GM19099 (cell line): ENCODE data around the gene NMD3.

ENCODE experiments used
- POLR2A ChIP-seq: IDR thresholded peaks from 3 replicates; pipeline ENCODE4 v1.6.1; 2011; ENCODE audit warnings: low read depth; ENCODE audit not compliant: insufficient read length; ENCODE audit errors: extremely low read depth

Gene NMD3

DNA sequence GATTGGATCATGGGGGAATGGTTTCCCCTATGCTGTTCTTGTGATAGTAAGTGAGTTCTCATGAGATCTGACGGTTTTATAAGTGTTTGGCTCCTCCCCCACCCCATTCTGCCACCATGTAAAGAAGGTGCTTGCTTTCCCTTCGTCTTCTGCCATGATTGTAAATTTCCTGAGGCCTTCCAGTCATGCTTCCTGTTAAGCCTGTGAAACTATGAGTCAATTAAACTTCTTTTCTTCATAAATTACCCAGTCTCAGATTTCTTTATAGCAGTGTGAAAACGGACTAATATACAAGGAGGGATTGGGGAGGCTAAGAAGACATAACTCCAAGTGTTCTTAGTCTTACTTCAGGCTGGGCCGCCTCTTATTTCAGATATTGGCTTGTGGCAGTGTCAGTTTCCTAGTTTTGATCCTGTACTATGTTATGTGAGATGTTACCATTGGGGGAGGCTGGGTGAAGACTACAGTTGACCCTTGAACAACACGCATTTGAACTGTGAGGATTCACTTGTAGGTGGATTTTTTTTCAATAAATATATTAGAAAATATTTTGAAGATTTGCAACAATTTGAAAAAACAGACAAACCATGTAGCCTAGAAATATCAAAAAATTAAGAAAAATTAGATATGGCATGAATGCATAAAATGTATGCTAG lies 44.9 kb downstream of the NMD3 start:
- TF ChIP-seq POLR2A = no peak

DNA sequence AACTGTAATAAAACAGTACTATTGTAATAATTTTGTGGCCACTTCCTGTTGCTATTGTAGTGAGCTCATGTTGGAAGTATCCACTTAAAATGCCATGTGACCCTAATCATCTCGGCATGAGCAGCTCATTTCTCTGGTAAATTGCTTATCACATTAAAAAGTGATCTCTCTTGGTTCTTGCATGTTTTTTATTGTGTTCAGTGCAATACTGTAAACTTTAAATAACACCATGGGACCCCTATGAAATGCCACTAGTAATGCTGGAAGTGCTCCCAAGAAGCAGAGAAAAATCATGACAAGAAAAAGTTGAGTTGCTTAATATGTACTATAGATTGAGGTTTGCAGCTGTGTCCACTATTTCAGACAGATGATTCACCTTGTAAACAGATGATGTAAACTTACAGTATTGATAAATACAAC lies 45.6 kb downstream of the NMD3 start:
- TF ChIP-seq POLR2A = no peak

DNA sequence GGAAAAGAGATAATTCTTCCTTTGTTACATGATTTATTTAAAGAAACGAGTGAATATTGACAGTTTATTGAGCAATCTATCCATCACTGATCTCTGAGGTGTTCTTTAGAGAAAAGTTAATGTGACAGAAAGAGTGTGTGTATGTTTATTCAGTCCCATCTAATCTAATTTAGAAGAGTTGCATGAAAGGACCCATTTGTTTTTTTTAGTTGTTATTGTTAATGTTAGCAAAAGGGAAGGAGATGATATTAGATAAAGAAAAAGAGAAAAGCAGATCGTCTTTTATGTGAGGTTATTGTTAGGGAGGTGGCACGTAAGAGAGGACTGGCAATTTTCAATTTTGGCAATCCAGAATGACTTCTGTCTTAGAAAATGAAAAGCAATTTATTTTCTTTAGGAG lies 46.5 kb downstream of the NMD3 start:
- no peak for TF ChIP-seq POLR2A

DNA sequence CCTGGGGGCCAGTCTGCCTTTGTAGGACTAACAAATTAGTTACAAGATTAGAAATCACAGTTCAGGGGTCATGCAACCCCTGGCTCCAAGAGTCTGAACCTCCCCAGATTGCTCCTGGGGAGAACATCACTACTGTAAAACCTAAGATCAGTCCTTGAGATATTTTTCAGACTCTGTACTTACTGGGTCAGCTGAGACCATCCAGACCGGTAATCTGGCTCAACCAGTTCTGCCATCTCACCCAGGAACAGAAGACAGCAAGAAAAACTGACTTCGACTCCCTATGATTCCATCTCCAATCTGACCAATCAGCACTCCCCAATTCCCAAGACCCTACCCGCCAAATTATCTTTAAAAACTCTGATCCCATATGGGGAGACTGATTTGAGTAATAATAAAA lies 47.5 kb downstream of the NMD3 start:
- no peak for TF ChIP-seq POLR2A

DNA sequence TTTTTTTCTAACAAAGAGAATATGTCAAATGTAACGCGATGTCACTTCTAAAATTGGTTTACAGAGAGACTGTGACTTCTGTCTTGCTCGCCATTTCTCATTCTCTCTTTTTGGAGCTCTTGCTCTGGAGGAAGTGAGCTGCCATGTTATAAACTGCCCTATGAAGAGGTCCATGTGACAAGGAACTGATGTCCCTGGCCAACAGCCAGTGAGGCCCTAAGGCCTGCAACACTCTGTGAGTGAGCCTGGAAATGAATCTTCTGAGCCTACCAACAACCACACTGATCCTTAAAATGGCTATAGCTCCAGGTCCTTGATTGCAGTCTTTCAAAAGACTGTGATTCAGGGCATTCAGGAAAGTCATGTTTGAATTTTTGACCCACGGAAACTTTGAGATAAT lies 49.9 kb downstream of the NMD3 start:
- TF ChIP-seq POLR2A = no peak

DNA sequence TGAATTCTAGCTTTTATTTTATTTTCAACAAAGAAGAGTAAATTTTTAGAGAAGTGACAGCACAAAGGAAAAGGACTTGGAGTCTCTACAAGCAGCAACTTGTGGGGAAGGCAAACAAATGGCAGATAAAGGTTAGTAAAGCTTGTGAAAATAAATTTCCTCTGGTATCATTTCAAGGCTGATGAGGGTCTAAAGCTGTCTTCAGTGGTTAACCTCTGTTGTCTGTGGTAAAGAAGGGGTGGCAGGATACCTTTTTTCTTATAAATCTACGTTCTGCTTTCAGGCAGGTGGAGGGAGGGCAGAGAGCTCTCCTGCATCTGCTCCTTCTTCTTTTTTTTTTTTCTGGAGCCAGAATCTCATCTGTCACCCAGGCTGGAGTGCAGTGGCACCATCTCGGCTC lies 50.5 kb downstream of the NMD3 start:
- TF ChIP-seq POLR2A = no peak

DNA sequence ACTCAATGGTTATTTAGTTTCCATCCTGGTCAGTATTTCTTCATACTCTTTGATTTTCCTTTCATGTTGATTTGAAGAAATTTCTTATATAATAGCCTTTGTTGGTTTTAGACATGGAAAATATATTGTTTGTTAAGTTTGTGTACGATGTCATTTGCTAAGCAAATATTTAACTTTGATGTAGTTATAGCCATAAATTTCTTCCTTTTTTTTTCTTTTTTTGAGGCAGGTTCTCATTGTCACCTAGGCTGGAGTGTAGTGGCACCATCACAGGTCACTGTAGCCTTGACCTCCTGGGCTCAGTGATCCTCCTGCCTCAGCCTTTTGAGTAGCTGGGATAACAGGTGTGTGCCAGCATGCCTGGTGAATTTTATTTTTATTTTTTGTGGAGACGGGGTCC lies 51.4 kb downstream of the NMD3 start:
- TF ChIP-seq POLR2A = no peak

DNA sequence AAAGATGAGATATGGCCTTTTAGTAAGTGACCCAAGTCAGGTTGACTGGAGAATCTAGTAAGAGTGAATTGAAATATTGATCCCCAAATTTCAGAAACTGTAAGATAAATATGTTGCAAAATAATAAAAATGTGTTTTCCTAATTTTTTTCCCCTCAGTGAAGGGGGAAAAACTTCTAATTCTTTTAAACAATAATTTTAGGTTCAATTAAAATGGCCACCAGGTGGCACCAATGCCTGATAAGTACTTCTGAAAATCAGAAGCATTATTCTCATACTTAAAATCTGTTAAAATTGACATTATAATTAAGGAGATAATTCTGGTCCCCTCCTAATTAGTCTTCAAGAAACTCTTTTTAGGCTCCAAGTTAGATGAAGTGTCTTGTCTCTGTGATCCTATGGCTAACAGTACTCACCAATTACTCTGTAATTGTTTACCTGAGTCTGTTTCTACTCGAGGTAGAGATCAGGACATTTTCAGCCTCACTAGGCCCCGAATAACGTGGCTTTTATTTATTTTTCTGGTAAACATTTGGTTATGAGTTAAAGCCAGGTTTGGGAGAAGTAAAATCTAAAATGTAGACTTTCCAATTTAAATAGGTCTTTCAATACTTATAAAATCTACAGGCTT lies 52.6 kb downstream of the NMD3 start:
- no peak for TF ChIP-seq POLR2A

DNA sequence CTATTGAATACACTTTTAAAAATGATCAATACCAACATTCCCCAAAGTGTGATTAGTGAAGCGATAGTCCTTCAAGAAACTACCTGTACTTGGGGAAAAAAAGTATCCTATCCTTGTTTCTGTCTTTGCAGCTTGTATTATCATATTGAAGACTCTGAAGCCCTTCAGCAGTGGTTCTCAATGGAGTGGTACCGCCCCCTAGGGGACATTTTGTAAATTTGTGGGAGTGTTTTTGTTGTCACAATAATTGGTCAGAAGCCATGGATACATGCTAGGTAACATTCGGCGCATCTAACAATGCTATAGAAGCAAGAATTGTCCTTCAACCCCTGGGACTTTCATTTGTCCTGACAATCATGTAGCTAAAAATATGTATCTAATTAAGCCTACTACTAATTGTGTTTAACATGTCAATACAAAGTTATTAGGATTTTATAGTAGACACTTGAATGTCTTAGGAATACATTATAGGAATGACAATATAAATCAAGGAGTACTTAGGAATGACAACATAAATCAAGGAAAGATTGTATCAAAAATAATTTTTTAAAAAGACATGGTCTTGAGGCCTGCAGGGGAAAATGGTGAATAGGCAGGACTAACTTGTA lies 53.7 kb downstream of the NMD3 start:
- no peak for TF ChIP-seq POLR2A

DNA sequence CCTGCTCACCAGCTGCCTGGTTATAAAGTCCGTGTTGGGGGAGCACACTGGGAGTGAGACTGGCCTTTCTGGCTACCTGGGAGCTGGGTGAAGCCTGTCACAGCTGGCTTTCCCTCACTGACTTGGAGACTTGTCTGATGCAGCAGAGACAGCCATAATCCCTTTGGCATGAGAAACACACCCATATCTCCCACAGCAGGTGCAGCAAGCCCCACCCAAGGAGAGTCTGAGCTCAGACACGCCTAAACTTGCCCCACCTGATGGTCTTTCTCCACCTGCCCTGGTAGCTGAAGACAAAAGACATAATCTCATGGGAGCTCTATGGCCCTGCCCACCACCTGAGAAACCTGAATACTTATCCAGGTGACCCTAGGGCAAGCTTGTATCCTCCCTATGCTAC lies 54.8 kb downstream of the NMD3 start:
- no peak for TF ChIP-seq POLR2A

DNA sequence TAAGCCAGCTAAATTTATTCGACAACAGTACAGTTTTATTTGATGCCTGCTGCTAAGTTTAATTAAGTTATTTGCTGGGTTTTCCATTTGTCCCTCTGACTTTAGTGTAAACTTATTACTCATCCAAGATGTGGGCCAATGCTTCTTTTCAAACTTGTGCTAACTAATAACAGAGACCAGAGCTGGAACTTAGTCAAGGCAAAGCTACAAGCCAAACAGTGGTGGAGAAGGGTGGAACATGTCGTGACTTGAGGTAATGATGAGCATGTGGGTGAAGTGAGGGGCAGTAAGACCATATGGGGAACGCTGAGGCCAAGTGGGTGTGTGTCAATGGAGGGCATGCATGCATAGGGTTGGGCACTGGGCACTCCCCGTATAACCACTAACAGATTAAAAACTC lies 63.9 kb downstream of the NMD3 start:
- TF ChIP-seq POLR2A = no peak

DNA sequence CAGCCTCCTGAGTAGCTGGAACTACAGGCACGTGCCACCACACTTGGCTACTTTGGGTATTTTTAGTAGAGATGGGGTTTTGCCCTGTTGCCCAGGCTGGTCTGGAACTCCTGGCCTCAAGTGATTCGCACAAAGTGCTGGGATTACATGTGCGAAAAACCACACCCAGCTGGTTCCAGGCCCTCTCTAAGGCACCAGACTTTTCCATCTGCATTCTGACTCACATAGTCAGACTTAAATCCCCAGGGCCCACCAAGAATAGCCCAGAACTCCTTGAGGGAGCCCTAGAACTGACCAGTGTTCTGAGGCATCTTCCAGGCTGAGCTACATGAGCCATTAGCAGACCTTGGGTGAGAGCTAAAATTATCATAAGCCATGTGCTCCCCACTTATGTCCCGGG lies 68.1 kb downstream of the NMD3 start:
- TF ChIP-seq POLR2A = no peak

DNA sequence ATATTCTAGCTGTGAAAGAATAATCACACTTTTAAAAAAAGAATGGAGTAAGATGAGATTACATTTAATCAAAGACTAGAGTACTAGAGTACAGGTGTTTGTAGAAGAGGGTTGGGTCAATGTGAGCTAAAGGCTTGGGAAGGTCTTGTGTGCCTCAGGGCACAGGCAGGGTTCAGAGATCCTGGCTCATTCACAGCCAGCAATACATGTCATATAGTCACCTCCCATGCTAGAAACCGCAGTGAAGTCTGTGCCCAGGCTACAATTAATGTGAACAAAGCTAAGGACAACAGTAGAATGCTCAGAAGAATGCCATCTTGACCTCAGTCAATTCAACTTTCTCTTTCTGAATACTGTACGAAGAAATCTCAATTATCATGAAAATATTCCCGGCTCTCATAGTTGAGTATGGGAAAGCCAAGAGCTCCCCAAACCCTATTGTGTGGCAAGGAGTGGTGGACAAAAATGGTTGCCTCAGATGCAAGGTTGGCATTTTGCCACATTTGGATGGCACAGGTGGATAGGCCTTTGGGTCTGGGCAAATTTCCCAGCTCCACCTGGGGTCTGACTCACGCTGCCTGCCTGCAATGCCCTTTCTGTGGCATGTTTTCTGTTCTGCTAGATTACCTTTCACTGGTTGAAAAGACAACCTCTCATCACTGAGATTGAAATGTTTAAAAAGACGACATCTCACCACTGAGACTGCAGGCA lies 70.2 kb downstream of the NMD3 start:
- no peak for TF ChIP-seq POLR2A

DNA sequence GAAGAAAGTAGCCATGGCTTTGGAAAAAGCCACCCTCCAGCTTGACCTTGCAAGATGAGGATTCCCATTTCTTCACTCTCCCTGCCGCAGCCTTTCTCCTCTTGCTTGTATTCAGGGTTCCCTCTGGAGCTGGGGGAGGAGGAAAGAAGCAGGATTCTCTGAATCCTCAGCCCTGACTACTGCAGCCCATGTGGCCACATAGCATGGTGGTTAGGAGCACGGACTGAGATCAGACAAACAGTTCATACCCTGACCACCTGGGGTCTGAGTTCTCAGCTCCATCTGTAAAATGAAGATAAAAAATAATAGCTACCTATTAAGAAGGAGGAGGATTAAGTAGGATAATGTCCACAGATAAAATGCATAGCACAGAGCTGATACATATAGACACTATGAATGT lies 72.3 kb downstream of the NMD3 start:
- TF ChIP-seq POLR2A = no peak

DNA sequence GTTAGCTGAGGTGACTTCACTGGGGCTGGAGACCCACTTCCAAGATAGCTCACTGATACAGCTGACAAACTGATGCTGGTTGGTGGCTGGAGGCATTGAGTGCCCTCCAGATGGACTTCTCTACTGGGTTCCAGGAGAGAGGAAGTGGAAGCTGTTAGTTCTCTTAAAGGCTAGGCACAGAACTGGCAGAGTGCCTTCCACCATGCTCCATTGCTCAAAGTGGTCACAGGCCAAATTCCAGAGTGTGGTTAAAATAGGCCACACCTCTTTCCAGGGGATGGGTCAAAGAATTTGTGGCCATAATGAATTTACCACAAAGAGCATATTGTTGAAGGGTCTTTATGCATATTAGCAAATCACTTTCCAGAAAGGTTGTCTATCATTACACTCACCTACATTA lies 74.2 kb downstream of the NMD3 start:
- TF ChIP-seq POLR2A = no peak

DNA sequence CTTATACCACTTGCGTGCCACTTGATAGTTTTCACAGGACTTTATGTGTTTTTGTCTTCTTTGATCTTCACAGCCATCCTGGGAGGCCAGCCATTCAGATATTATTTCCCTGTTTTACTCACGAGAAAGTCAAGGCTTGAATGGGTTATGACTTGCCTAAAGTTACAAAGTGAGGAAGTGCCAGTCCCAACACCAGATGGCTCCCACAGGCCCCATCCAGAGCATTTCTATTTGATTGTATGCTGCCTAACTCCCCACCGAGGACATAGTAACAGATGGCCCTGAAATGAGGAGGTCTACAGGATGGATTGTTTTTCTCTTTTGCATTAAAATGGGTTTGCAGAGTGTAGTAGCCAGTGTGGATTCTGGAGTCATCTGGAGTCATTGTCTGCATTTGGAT lies 75.7 kb downstream of the NMD3 start:
- no peak for TF ChIP-seq POLR2A
